ENCODE data around the gene CSTF3. TPM values are rescaled to one million over a fixed set of nuclear protein-coding genes. Genes with fewer than 3 reads are reported as not detected.

Gene CSTF3
- total RNA-seq, 6 donors from 2014 or later = 7.3 to 19.4 (median 16.4) TPM

DNA sequence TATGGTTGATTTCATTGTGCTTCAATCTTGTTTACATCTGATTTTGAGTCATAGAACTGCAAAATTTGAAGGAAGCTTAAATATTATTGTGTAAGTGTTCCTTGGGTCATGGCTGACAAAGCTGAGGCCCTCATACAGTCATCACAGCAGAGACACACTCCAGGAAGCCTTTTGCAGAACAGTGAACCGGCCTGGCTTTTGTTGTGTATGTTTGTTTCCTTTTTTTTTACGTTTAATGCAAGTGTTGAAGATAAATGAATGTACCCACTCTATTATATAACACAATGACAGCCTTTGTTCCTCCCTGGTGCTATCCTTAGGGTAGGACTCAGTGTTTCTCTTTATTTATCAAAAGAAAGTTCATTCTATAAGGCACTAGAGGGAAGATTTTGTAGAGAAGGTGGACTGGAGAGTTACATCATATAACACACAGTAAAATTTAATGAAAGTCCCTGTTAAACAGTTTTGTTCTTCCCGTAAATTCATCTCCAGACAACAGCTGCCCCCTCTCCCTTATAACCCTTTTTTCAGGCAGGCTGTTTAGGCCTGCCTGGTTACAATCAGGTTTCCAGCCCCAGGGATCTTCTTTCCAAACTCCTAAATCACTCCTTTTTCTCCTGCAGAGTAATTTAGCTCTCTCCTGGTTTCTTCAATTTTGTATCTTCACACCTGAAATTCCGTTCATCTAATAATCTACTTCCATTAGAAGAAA is 34.3 kb upstream of the CSTF3 start:
- H3K27ac ChIP-seq = peak overlapping the region in 1 of 4 donors; percentile 16
- no peaks in the 10 kb centered on the region for H3K4me1 ChIP-seq
- no peak overlapping the region for H3K4me3 ChIP-seq
- WGBS, 2 donors = 57 to 68% methylated on average over 4 of the region's 4 CpGs
- TF ChIP-seq EP300 (IDR thresholded peaks at IDR 0.05) (no peak), POLR2AphosphoS5 (IDR thresholded peaks at IDR 0.05) (no peak)
- TF ChIP-seq, protein P1, sequence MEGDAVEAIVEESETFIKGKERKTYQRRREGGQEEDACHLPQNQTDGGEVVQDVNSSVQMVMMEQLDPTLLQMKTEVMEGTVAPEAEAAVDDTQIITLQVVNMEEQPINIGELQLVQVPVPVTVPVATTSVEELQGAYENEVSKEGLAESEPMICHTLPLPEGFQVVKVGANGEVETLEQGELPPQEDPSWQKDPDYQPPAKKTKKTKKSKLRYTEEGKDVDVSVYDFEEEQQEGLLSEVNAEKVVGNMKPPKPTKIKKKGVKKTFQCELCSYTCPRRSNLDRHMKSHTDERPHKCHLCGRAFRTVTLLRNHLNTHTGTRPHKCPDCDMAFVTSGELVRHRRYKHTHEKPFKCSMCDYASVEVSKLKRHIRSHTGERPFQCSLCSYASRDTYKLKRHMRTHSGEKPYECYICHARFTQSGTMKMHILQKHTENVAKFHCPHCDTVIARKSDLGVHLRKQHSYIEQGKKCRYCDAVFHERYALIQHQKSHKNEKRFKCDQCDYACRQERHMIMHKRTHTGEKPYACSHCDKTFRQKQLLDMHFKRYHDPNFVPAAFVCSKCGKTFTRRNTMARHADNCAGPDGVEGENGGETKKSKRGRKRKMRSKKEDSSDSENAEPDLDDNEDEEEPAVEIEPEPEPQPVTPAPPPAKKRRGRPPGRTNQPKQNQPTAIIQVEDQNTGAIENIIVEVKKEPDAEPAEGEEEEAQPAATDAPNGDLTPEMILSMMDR (IDR thresholded peaks at IDR 0.05) = no peak
- DNase-seq (peak in 1 of 2 donors; percentile 39), ATAC-seq (ENCODE audit: low FRiP score in 2 of 2) (peak in 1 of 2 donors; percentile 64)
- no peaks in the 10 kb centered on the region for H3K27me3 ChIP-seq
- H3K9me3 ChIP-seq = no peaks in the 10 kb centered on the region
- no peaks in the 10 kb centered on the region for H3K36me3 ChIP-seq

- DNase-seq (no peak), ATAC-seq (ENCODE audit: low FRiP score in 2 of 2) (no peak)
- WGBS, 2 donors = 81 to 85% methylated on average over 4 of the region's 4 CpGs
- TF ChIP-seq POLR2A (IDR thresholded peaks at IDR 0.05) (no peak), EP300 (IDR thresholded peaks at IDR 0.05) (no peak), POLR2AphosphoS5 (IDR thresholded peaks at IDR 0.05) (no peak)
- TF ChIP-seq, protein P1 (IDR thresholded peaks at IDR 0.05) = no peak
- no peak overlapping the region for H3K27ac ChIP-seq
- H3K4me3 ChIP-seq = no peak overlapping the region
- no peaks in the 10 kb centered on the region for H3K36me3 ChIP-seq
- no peaks in the 10 kb centered on the region for H3K4me1 ChIP-seq
- H3K27me3 ChIP-seq = no peaks in the 10 kb centered on the region
- no peaks in the 10 kb centered on the region for H3K9me3 ChIP-seq
Measured at GRCh38 chr11:33194455-33194854, 33.2 kb upstream of the CSTF3 start.

DNA sequence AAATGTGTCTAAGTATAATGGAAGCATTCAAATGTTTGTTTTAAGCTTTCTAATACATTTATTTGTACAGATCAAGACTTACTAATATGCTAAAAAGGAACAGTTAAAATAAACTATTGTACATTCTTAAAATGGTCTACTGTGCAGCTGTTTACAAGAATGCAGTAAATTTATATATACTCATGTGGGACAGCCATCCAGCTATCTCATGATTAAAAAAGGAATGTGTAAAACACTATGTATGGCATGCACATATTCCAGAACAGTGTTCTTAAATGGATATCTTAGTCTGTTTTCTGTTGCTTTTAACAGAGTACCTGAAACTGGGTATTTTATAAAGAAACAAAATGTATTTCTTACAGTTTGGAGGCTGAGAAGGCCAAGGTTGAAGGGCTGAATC is 30.2 kb upstream of the CSTF3 start:
- no peak for DNase-seq
- Histone ChIP-seq H3K27ac (no peak overlapping the region), H3K36me3 (no peaks in the 10 kb centered on the region), H3K27me3 (no peaks in the 10 kb centered on the region), H3K4me3 (no peak overlapping the region), H3K9me3 (no peaks in the 10 kb centered on the region), H3K4me1 (no peaks in the 10 kb centered on the region)
- ATAC-seq (ENCODE audit: low FRiP score in 2 of 2) = no peak
- TF ChIP-seq EP300 (IDR thresholded peaks at IDR 0.05) (no peak), POLR2AphosphoS5 (IDR thresholded peaks at IDR 0.05) (no peak), POLR2A (IDR thresholded peaks at IDR 0.05) (no peak)
- TF ChIP-seq, protein P1 (IDR thresholded peaks at IDR 0.05) = no peak

GRCh38 chr11:33187998-33188722 is 26.9 kb upstream of the CSTF3 start:
- DNase-seq (peak in 1 of 2 donors; percentile 39), ATAC-seq (ENCODE audit: low FRiP score in 2 of 2) (no peak)
- Histone ChIP-seq H3K27me3 (no peaks in the 10 kb centered on the region), H3K27ac (no peak overlapping the region), H3K9me3 (no peaks in the 10 kb centered on the region), H3K36me3 (no peaks in the 10 kb centered on the region), H3K4me1 (no peaks in the 10 kb centered on the region), H3K4me3 (no peak overlapping the region)
- TF ChIP-seq, protein P1 (IDR thresholded peaks at IDR 0.05) = no peak
- TF ChIP-seq POLR2A (IDR thresholded peaks at IDR 0.05) (no peak), EP300 (IDR thresholded peaks at IDR 0.05) (no peak), POLR2AphosphoS5 (IDR thresholded peaks at IDR 0.05) (no peak)
- WGBS, 2 donors = 56 to 57% methylated on average over 8 of the region's 8 CpGs

All from upper lobe of left lung (tissue), 6 donors.